CD4-positive, CD25-positive, alpha-beta regulatory T cell (primary cell): Measurements from ENCODE around the gene ELF1. TPM values are rescaled to one million over a fixed set of nuclear protein-coding genes. Genes with fewer than 3 reads are reported as not detected.

ENCODE experiments used
- ATAC-seq, 2 donors: fragments of 150-1000 bp; cut with Tn5 transposase; one replicate each; pipeline ENCODE4 v1.10.0; 2021; ENCODE audit warnings: low read depth in 2 of 2, moderate number of reproducible peaks in 2 of 2, moderate library complexity in 1 of 2
- DNase-seq, 3 donors: peaks; one replicate each; pipeline versions ENCODE4 v3.0.0 to v3.0.0-alpha.2; 2012 to 2022; ENCODE audit warnings: mixed read lengths in 1 of 3
- H3K27ac ChIP-seq: one replicate; pipeline ENCODE4 v1.7.0; 2013; ENCODE audit warnings: mild to moderate bottlenecking, low read length; ENCODE audit not compliant: insufficient read depth, poor library complexity, severe bottlenecking
- H3K27me3 ChIP-seq: one replicate; pipeline ENCODE4 v1.7.0; 2013; ENCODE audit warnings: low read length; ENCODE audit not compliant: control insufficient read depth, insufficient read depth
- H3K36me3 ChIP-seq: one replicate; pipeline ENCODE4 v1.7.0; 2013; ENCODE audit warnings: mild to moderate bottlenecking, low read length, moderate library complexity; ENCODE audit not compliant: control insufficient read depth, insufficient read depth
- H3K4me1 ChIP-seq: 2 replicates; pipeline ENCODE4 v1.7.0; 2013; ENCODE audit warnings: mild to moderate bottlenecking, low read length; ENCODE audit not compliant: insufficient read depth, control insufficient read depth, poor library complexity, severe bottlenecking
- H3K4me3 ChIP-seq: one replicate; pipeline ENCODE4 v1.7.0; 2013; ENCODE audit warnings: low read depth, mild to moderate bottlenecking, low read length, moderate library complexity
- H3K9me3 ChIP-seq, 2 experiments: 1 replicate in 1 of 2; 2 replicates in 1 of 2; pipeline ENCODE4 v1.7.0; 2013; ENCODE audit warnings: low read length in 2 of 2, mild to moderate bottlenecking in 1 of 2, moderate library complexity in 1 of 2; ENCODE audit not compliant: control insufficient read depth in 2 of 2
- H3K27ac Mint-ChIP-seq, 3 donors: one replicate each; pipeline ENCODE4 v1.8.0; 2020 to 2022; ENCODE audit warnings: mild to moderate bottlenecking in 3 of 3, mixed read lengths in 3 of 3, moderate library complexity in 2 of 3
- H3K27me3 Mint-ChIP-seq: one replicate; pipeline ENCODE4 v1.8.0; 2022; ENCODE audit warnings: mild to moderate bottlenecking, mixed read lengths
- H3K36me3 Mint-ChIP-seq: one replicate; pipeline ENCODE4 v1.8.0; 2020; ENCODE audit warnings: mixed read lengths
- H3K4me1 Mint-ChIP-seq, 4 donors: one replicate each; pipeline ENCODE4 v1.8.0; 2020 to 2022; ENCODE audit warnings: mixed read lengths in 4 of 4, mild to moderate bottlenecking in 1 of 4
- H3K4me3 Mint-ChIP-seq, 4 donors: one replicate each; pipeline ENCODE4 v1.8.0; 2020 to 2022; ENCODE audit warnings: mild to moderate bottlenecking in 4 of 4, mixed read lengths in 4 of 4, moderate library complexity in 3 of 4
- H3K9me3 Mint-ChIP-seq, 7 donors: one replicate each; pipeline ENCODE4 v1.8.0; 2020 to 2022; ENCODE audit warnings: mixed read lengths in 7 of 7, mild to moderate bottlenecking in 3 of 7, moderate library complexity in 2 of 7
- polyA plus RNA-seq, 4 donors: library from polyadenylated mRNA; unstranded; fragments of 300-500 nt; fragmentation: Illumina TruSeq; gene quantifications; one replicate each; pipeline ENCODE4 v1.2.3, GENCODE V29; 2021
- total RNA-seq: library from RNA; stranded (reverse); gene quantifications from one replicate; pipeline ENCODE4 v1.2.3, GENCODE V29; 2022

Gene ELF1
- total and polyA plus RNA-seq, 5 donors from 2014 or later: 122 to 285 (median 155) TPM

DNA sequence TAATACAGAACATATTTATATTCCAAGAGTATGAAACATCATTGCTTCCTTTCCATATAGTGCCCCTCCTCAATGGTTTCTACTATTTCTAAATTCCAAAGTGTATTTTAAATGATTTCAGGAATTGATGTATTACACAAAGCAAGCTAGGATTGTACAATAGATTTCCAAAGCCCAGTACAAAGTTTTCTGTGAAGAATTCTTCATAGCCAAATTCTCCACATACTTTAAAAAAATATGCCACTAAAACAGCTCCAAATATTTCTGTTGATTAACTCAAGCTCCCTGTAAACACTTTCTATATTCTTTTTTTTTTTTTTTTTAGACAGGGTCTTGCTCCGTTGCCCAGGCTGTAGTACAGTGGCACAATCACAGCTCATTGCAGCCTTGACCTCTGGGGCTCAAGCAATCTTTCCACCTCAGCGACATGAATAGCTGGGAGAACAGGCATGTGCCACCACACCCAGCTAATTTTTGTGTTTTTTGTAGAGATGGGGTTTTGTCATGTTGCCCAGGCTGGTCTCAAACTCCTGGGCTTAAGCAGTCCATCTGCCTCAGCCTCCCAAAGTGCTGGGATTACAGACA lies 50.6 kb downstream of the ELF1 start:
- Mint-ChIP-seq H3K9me3 (no peaks in the 10 kb centered on the region), H3K27ac (peak overlapping the region in 1 of 3 donors; percentile 43), H3K36me3 (peaks cover 13% of the 10 kb centered on the region), H3K27me3 (no peaks in the 10 kb centered on the region), H3K4me1 (peaks cover 52 to 98% (median 85%) of the 10 kb centered on the region in 4 donors), H3K4me3 (peak overlapping the region in 3 of 4 donors; percentile 16 to 77 (median 76))
- Histone ChIP-seq H3K27ac (peak overlapping the region; percentile 19), H3K36me3 (no peaks in the 10 kb centered on the region), H3K4me3 (peak overlapping the region; percentile 100), H3K4me1 (peaks cover 86% of the 10 kb centered on the region), H3K9me3 (no peaks in the 10 kb centered on the region), H3K27me3 (no peaks in the 10 kb centered on the region)
- ATAC-seq: no peak
- DNase-seq: no peak

DNA sequence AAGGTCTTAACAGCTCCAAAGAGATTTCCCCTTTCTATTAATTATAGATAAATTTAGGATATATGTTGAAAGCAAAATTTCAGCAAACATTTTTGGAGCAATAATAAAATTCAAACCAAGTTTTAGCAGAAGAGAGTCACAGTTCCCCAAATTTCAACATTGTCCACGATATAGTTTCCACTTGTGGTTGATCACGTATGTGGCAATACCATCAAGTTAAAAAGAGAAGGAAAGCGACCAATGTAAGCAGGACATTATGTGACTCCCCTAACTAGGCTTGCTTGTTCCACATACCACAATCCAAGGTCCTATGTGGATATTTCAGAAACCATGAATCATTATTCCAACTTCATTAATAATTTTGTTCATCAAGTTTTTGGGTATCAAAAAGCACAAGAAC lies 52.8 kb downstream of the ELF1 start:
- peaks cover 18% of the 10 kb centered on the region for H3K36me3 Mint-ChIP-seq
- peak overlapping the region in 1 of 3 donors; percentile 53 for H3K27ac Mint-ChIP-seq
- no peak for ATAC-seq
- Histone ChIP-seq H3K9me3 (no peaks in the 10 kb centered on the region), H3K4me1 (peaks cover 86% of the 10 kb centered on the region), H3K27ac (peak overlapping the region; percentile 10), H3K4me3 (peak overlapping the region; percentile 35), H3K27me3 (no peaks in the 10 kb centered on the region), H3K36me3 (peaks cover 13% of the 10 kb centered on the region)
- DNase-seq: no peak
- H3K9me3 Mint-ChIP-seq: no peaks in the 10 kb centered on the region
- peak overlapping the region in 3 of 4 donors; percentile 72 to 89 (median 77) for H3K4me3 Mint-ChIP-seq
- no peaks in the 10 kb centered on the region for H3K27me3 Mint-ChIP-seq
- H3K4me1 Mint-ChIP-seq: peaks cover 57 to 98% (median 83%) of the 10 kb centered on the region in 4 donors

DNA sequence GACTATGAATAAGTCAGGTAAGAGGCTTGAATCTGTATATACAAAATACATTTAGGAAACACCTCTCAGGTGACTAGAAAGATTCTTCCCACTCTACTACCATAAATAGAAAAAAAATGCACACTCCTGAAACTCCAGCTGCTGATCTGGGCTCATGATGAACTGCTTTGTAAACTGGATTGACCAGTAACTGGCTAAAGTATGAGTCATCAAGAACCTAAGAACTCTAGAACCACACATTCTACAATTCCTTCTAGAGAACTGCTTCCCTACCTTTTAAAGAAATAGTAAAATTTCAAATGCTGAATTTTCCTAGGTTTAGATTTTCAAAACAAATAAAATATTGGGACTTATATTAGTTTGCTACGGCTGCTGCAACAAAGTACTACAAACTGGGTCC lies 55.2 kb downstream of the ELF1 start:
- peaks cover 27% of the 10 kb centered on the region for H3K36me3 Mint-ChIP-seq
- Histone ChIP-seq H3K4me1 (peaks cover 70% of the 10 kb centered on the region), H3K27me3 (no peaks in the 10 kb centered on the region), H3K36me3 (peaks cover 21% of the 10 kb centered on the region), H3K27ac (no peak overlapping the region), H3K9me3 (no peaks in the 10 kb centered on the region), H3K4me3 (peak overlapping the region; percentile 33)
- DNase-seq (no peak), ATAC-seq (no peak)
- H3K27ac Mint-ChIP-seq: peak overlapping the region in 2 of 3 donors; percentile 17 to 64
- no peaks in the 10 kb centered on the region for H3K27me3 Mint-ChIP-seq
- H3K4me1 Mint-ChIP-seq: peaks cover 44 to 94% (median 78%) of the 10 kb centered on the region in 4 donors
- peak overlapping the region; percentile 68 to 82 (median 70) for H3K4me3 Mint-ChIP-seq
- H3K9me3 Mint-ChIP-seq: no peaks in the 10 kb centered on the region

GRCh38 chr13:40961826-40962225 lies 57.3 kb downstream of the ELF1 start:
- Mint-ChIP-seq H3K27ac (peak overlapping the region; percentile 16 to 81 (median 77)), H3K27me3 (no peaks in the 10 kb centered on the region), H3K4me3 (peak overlapping the region; percentile 21 to 80 (median 71)), H3K36me3 (peaks cover 40% of the 10 kb centered on the region), H3K9me3 (peaks cover 0 to 1% (median 0%) of the 10 kb centered on the region in 7 donors), H3K4me1 (peaks cover 44 to 90% (median 78%) of the 10 kb centered on the region in 4 donors)
- no peak for ATAC-seq
- Histone ChIP-seq H3K9me3 (no peaks in the 10 kb centered on the region), H3K27ac (peak overlapping the region; percentile 30), H3K36me3 (peaks cover 37% of the 10 kb centered on the region), H3K4me3 (peak overlapping the region; percentile 49), H3K4me1 (peaks cover 58% of the 10 kb centered on the region), H3K27me3 (no peaks in the 10 kb centered on the region)
- no peak for DNase-seq

DNA sequence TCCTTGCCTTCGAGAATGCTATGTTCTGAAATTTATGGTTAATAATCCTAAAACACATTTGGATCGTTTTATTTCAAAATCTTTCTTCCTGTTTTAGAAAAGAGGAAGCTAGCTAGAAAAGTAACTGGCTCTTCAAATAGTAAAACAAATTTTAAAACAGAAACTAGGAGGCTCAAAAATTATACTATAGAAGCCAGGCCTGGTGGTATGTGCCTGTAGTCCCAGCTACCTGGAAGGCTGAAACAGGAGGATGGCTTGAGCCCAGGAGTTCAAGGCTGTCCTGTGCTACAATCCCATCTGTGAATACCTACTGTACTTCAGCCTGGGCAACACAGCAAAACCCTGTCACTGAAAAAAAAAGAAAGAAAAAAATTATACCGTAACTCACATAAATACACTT lies 57.9 kb downstream of the ELF1 start:
- DNase-seq (no peak), ATAC-seq (peak in 1 of 2 donors; percentile 25)
- peak overlapping the region; percentile 49 for H3K4me3 ChIP-seq
- peaks cover 42 to 85% (median 74%) of the 10 kb centered on the region in 4 donors for H3K4me1 Mint-ChIP-seq
- peak overlapping the region; percentile 16 to 81 (median 77) for H3K27ac Mint-ChIP-seq
- H3K4me3 Mint-ChIP-seq: peak overlapping the region; percentile 51 to 80 (median 71)
- peaks cover 37% of the 10 kb centered on the region for H3K36me3 ChIP-seq
- no peak overlapping the region for H3K27ac ChIP-seq
- H3K4me1 ChIP-seq: peaks cover 52% of the 10 kb centered on the region
- no peaks in the 10 kb centered on the region for H3K27me3 Mint-ChIP-seq
- H3K9me3 Mint-ChIP-seq: peaks cover 0 to 1% (median 0%) of the 10 kb centered on the region in 7 donors
- no peaks in the 10 kb centered on the region for H3K9me3 ChIP-seq
- no peaks in the 10 kb centered on the region for H3K27me3 ChIP-seq
- H3K36me3 Mint-ChIP-seq: peaks cover 43% of the 10 kb centered on the region

DNA sequence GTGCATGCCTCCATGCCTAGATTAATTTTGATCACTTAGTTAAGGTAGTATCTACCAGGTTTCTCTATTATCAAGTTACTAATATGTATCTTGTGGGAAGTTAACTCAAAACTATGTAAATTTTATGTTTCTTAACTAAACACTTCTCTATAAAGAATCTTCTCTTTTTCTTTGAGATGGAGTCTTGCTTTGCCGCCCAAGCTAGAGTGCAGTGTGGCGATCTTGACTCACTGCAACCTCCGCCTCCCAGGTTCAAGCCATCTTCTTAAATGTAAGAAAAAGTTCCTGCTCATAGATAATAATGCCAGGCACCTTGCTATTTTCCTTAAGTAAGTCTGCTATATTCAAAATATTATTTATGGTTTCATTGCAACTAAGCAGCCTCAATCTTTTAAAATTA lies 58.4 kb downstream of the ELF1 start:
- no peak overlapping the region for H3K27ac ChIP-seq
- H3K4me1 Mint-ChIP-seq: peaks cover 42 to 82% (median 70%) of the 10 kb centered on the region in 4 donors
- peak overlapping the region in 2 of 4 donors; percentile 0 to 8 for H3K4me3 Mint-ChIP-seq
- H3K9me3 ChIP-seq: no peaks in the 10 kb centered on the region
- no peak for DNase-seq
- H3K36me3 ChIP-seq: peaks cover 37% of the 10 kb centered on the region
- ATAC-seq: no peak
- peaks cover 0 to 1% (median 0%) of the 10 kb centered on the region in 7 donors for H3K9me3 Mint-ChIP-seq
- H3K27me3 ChIP-seq: no peaks in the 10 kb centered on the region
- peaks cover 42% of the 10 kb centered on the region for H3K36me3 Mint-ChIP-seq
- peak overlapping the region; percentile 49 for H3K4me3 ChIP-seq
- peaks cover 47% of the 10 kb centered on the region for H3K4me1 ChIP-seq
- no peaks in the 10 kb centered on the region for H3K27me3 Mint-ChIP-seq
- peak overlapping the region in 2 of 3 donors; percentile 46 to 79 for H3K27ac Mint-ChIP-seq

DNA sequence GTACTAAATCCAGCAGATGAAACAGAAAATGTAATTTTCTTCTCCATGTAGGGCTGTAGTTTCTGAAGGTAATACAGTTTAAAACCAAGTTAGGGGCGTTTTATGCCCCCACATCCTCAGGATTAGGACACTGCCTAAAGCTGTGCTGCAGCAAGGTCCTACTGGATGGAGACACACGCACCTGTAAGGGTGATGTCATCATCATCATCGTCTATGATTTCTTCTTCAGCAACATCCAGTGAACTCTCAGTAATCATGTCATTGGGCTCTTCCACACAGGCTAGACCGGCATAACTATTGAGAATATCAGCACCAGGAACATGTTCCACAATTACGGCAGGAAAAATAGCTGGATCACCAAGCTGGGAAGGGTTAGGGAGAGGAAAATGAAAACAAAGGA lies 60.5 kb downstream of the ELF1 start:
- no peak for ATAC-seq
- Mint-ChIP-seq H3K4me1 (peaks cover 42 to 67% (median 55%) of the 10 kb centered on the region in 4 donors), H3K9me3 (peaks cover 0 to 1% (median 0%) of the 10 kb centered on the region in 7 donors), H3K27me3 (no peaks in the 10 kb centered on the region), H3K27ac (peak overlapping the region in 1 of 3 donors; percentile 1), H3K36me3 (peaks cover 40% of the 10 kb centered on the region), H3K4me3 (peak overlapping the region in 1 of 4 donors; percentile 39)
- H3K27ac ChIP-seq: no peak overlapping the region
- no peaks in the 10 kb centered on the region for H3K9me3 ChIP-seq
- H3K36me3 ChIP-seq: peaks cover 40% of the 10 kb centered on the region
- H3K27me3 ChIP-seq: no peaks in the 10 kb centered on the region
- no peak for DNase-seq
- H3K4me3 ChIP-seq: no peak overlapping the region
- H3K4me1 ChIP-seq: peaks cover 30% of the 10 kb centered on the region

DNA sequence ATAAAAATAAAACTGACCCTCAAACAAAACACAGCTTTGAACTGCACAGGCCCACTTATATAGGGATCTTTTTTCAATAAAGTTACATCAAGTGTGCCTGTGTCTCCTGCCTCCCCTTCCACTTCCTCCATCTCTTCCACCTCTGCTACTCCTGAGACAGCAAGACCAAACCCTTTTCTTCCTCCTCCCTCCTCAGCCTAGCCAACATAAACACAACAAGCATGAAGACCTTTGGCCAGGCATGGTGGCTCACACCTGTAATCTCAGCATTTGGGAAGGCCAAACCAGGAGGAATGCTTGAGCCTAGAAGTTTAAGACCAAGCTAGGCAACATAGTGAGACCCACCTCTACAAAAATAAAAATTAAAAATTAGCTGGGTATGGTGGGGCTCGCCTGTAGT lies 72.6 kb downstream of the ELF1 start:
- no peaks in the 10 kb centered on the region for H3K4me1 ChIP-seq
- no peaks in the 10 kb centered on the region for H3K27me3 Mint-ChIP-seq
- peaks cover 71% of the 10 kb centered on the region for H3K36me3 Mint-ChIP-seq
- no peaks in the 10 kb centered on the region for H3K27me3 ChIP-seq
- H3K4me3 Mint-ChIP-seq: peak overlapping the region in 1 of 4 donors; percentile 21
- ATAC-seq (no peak), DNase-seq (no peak)
- peaks cover 0 to 3% (median 0%) of the 10 kb centered on the region in 7 donors for H3K9me3 Mint-ChIP-seq
- peak overlapping the region; percentile 32 to 51 (median 41) for H3K27ac Mint-ChIP-seq
- H3K4me1 Mint-ChIP-seq: peaks cover 18 to 51% (median 41%) of the 10 kb centered on the region in 4 donors
- H3K27ac ChIP-seq: no peak overlapping the region
- no peak overlapping the region for H3K4me3 ChIP-seq
- H3K9me3 ChIP-seq: no peaks in the 10 kb centered on the region
- peaks cover 94% of the 10 kb centered on the region for H3K36me3 ChIP-seq
